Large intestine (tissue), 3 donors: Measurements from ENCODE around the gene GRM4. TPM values are rescaled to one million over a fixed set of nuclear protein-coding genes. Genes with fewer than 3 reads are reported as not detected.

Experiments used
- DNase-seq, 2 donors: peaks; one replicate each; pipeline versions ENCODE4 v3.0.0 to v3.0.0-alpha.2; 2013
- H3K27ac ChIP-seq: one replicate; pipeline ENCODE4 v1.5.1; 2013; ENCODE audit warnings: low read length
- H3K27me3 ChIP-seq: 2 replicates; pipeline ENCODE4 v1.6.1; 2013; ENCODE audit warnings: low read length; ENCODE audit not compliant: control insufficient read depth, insufficient read depth
- H3K36me3 ChIP-seq: 2 replicates; pipeline ENCODE4 v1.6.1; 2013; ENCODE audit warnings: low read length; ENCODE audit not compliant: control insufficient read depth, insufficient read depth
- H3K4me1 ChIP-seq: one replicate; pipeline ENCODE4 v1.6.1; 2013; ENCODE audit warnings: low read length; ENCODE audit not compliant: control insufficient read depth, insufficient read depth
- H3K4me3 ChIP-seq: one replicate; pipeline ENCODE4 v1.5.1; 2013; ENCODE audit warnings: low read length
- H3K9me3 ChIP-seq: one replicate; pipeline ENCODE4 v1.6.1; 2013; ENCODE audit warnings: mild to moderate bottlenecking, low read depth, low read length, moderate library complexity; ENCODE audit not compliant: control insufficient read depth
- WGBS: methylation state at CpG from one replicate; pipeline ENCODE4 v1.1.5; 2013; ENCODE audit warnings: low lambda C conversion rate; ENCODE audit not compliant: insufficient coverage; 5-methylcytosine and 5-hydroxymethylcytosine counted together
- polyA plus RNA-seq: library from polyadenylated mRNA; unstranded; fragments of 120-200 nt; gene quantifications from one replicate; pipeline ENCODE4 v1.2.1, GENCODE V29; 2013

GRM4 gene
- polyA plus RNA-seq, 1 donor, result 0.46 TPM

DNA sequence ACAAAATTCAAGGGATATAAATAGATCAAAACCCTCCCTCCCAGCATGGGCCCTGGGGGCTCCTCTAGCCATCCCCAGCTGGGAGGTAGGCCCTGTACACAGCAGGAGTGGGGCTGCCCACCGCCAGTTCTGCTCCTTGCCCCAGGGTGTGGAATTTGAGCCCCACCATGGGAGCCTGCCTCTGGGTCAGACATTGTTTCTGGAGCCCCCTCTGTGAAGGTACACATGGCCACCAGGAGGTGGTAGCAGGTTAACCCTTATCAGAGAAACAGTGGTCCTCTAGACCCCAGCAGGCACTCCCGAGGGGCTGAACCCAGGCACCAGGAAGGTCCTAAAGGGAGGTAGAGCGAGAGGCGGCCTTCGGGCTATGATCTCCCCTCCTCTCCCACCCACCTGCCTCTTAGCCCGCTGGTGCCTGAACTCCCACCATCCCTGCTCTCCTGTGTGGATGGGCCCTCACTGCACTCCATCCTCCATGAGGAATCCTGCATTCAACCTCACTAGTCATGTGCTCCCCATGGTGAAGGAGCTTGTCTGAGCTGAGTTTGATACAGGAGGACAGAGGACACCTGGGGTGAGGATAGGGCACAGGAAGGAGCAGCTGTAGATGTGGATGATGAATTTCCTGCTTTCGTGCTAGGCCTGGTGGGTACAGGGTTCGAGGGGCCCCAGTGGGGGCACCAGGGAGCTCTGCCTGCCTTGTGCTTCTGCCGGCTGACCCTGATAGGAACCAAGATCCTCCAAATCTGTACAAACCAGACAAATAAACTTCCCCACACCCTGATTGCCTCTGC, 114.9 kb downstream of the GRM4 start:
- DNase-seq, result no peak
- Histone ChIP-seq H3K4me1 (no peaks in the 10 kb centered on the region), H3K27me3 (no peaks in the 10 kb centered on the region), H3K9me3 (no peaks in the 10 kb centered on the region), H3K36me3 (no peaks in the 10 kb centered on the region), H3K27ac (no peak overlapping the region), H3K4me3 (no peak overlapping the region)
- WGBS, result no CpG with 5 or more reads among the region's 9 CpGs

DNA sequence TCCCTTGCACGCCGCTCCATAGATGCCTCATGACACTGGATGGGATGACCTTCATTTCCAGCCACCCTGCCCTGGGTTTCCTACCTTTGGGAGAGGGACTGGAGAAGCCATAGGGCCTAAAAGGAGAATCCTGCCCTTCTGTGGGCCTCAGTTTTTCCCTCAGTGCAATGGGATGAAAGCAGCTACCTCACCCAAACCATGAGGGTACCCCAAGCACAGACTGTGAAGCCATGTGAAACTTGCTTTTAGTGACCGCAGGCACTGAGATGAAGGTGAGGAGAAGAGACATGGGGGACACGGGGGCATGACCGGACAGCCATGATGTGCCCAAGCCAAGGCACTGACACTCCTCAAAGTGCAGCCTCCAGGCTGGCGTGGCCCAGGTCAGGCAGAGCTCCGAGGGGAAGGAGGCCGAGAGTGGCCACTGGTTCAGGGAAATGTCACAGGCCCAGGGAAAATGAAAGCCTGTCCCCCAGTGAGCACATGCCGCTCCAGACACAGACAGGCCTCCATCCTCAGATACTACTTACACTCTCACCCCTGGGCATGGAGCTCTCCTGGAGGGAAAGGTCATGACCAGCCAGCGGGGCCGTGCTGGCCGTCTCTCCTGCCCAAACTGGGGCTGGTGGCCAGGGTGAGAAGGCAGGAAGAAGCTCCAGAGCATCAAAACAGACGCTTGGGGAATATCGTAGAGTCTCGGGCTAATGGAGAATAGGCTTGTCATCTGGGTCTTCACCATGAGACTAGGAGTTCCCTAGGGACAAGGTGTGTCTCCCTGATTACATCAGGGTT, 116.2 kb downstream of the GRM4 start:
- no peaks in the 10 kb centered on the region for H3K27me3 ChIP-seq
- no peak for DNase-seq
- H3K4me3 ChIP-seq, result no peak overlapping the region
- no peaks in the 10 kb centered on the region for H3K4me1 ChIP-seq
- H3K27ac ChIP-seq, result no peak overlapping the region
- WGBS, result no CpG with 5 or more reads among the region's 15 CpGs
- H3K9me3 ChIP-seq, result no peaks in the 10 kb centered on the region
- no peaks in the 10 kb centered on the region for H3K36me3 ChIP-seq

DNA sequence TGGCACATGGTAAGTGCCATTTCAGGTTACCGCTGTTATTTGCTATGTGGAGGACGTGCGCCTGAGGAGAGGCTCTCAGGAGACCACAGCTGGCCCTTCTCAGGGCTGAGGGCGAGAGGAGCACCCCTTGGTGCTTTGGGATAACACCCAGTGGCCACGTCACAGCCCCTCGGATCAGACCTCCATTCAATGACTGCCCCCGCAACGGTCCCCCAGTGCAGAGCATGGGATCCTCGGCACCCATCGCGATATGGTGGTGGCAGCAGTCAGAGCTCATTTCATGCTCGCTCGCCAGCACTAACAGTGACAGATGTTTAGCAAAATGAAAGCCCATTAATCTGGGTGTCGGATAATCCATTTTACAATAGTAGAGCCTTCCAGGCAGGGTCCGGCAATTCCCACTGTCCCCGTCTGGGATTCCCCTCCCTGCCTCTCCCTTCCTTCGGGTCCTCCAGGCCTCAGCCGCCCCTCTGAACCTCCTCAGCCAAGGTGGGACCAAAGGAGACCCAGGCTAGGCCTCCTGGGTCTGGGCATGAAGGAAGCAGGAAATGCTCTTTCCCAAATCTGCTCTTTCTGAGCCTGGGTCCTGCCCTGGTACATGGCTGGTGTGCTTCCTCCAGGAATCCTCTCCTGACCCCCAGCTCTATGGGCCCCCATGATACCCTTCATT, 117.1 kb downstream of the GRM4 start:
- Histone ChIP-seq H3K4me3 (no peak overlapping the region), H3K9me3 (no peaks in the 10 kb centered on the region), H3K27me3 (no peaks in the 10 kb centered on the region), H3K27ac (no peak overlapping the region), H3K36me3 (no peaks in the 10 kb centered on the region), H3K4me1 (no peaks in the 10 kb centered on the region)
- no CpG with 5 or more reads among the region's 18 CpGs for WGBS
- no peak for DNase-seq

DNA sequence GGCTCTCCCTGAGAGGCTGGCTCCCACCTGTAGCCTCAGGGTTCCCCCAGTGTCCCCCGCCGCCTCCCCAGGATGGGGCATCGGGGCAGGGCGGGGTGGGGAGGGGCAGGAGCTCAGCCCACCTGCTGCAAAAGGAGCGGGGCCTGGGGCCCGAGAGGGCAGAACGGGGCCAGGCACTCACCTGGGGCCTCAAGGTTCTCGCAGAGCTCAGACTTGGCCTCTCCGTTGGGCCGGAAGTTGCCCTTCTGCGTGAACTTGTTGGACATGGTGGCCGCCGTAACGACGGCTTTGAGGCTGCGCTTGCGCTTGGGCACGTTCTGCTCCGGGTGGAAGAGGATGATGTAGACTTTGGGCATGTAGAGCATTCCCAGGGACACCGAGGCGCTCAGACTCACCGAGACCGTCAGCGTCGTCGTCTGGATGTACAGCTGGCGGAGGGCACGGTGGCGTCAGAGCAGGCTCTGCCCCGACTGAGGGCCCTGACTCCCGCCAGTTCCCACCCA, 117.9 kb downstream of the GRM4 start:
- Histone ChIP-seq H3K27ac (no peak overlapping the region), H3K9me3 (no peaks in the 10 kb centered on the region), H3K27me3 (peaks cover 3% of the 10 kb centered on the region), H3K36me3 (no peaks in the 10 kb centered on the region), H3K4me1 (no peaks in the 10 kb centered on the region), H3K4me3 (no peak overlapping the region)
- no CpG with 5 or more reads among the region's 31 CpGs for WGBS
- DNase-seq, result no peak

DNA sequence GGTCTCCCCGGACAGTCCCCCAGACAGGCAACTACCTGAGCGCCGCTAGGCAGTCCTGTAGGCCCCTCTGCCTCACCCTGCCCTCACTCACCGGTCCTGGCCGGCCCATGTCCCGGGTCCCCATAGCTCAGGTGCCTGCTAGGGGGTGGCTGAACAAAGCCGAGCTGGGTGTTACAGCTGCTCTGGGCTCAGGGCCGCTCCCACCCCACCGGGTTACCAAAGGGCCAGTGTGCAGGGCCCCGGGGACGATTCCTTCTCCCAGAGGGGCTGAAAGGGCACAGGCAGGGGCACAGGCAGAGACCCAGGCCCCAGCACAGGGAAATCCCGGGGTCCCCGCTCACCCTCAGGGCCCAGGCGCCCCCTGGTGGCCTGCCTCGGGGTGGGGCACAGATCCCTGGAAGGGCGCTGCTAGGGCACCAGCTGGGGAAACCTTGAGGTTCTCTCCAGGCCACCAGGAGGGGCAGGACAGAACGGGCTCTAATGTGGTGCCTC, 118.4 kb downstream of the GRM4 start:
- DNase-seq, result peak in 1 of 2 donors; percentile 16
- Histone ChIP-seq H3K36me3 (no peaks in the 10 kb centered on the region), H3K27me3 (peaks cover 5% of the 10 kb centered on the region), H3K4me1 (no peaks in the 10 kb centered on the region), H3K27ac (no peak overlapping the region), H3K9me3 (no peaks in the 10 kb centered on the region), H3K4me3 (no peak overlapping the region)
- WGBS, result no CpG with 5 or more reads among the region's 17 CpGs

GRCh38 chr6:34025861-34026260, 120.0 kb downstream of the GRM4 start:
- no peak overlapping the region for H3K4me3 ChIP-seq
- no CpG with 5 or more reads among the region's 8 CpGs for WGBS
- H3K36me3 ChIP-seq, result no peaks in the 10 kb centered on the region
- peaks cover 6% of the 10 kb centered on the region for H3K27me3 ChIP-seq
- no peaks in the 10 kb centered on the region for H3K9me3 ChIP-seq
- DNase-seq, result no peak
- H3K27ac ChIP-seq, result no peak overlapping the region
- H3K4me1 ChIP-seq, result no peaks in the 10 kb centered on the region

- DNase-seq, result no peak
- Histone ChIP-seq H3K4me1 (no peaks in the 10 kb centered on the region), H3K9me3 (no peaks in the 10 kb centered on the region), H3K27ac (no peak overlapping the region), H3K27me3 (peaks cover 6% of the 10 kb centered on the region), H3K4me3 (no peak overlapping the region), H3K36me3 (no peaks in the 10 kb centered on the region)
- no CpG with 5 or more reads among the region's 8 CpGs for WGBS
These were observed 120.6 kb downstream of the GRM4 start for GRCh38 chr6:34025112-34025807.

DNA sequence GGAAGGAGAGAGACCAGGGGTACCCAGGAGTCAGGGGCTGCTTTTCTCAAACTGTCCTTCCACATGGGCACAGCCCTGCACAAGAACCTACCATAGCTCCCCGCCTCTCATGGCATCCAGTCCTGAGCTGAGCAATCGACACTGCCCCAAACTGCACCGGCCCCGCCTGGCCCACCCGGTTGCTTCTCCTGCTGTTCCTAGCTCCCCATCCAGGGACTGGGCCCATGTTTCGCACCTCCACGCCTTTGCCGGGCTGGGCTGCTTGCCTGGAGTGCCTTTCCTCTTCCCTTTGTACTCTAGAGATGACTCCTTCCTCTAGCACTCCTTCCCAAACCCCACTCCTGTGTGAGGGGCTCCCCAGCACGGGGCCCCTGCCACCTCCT, 123.0 kb downstream of the GRM4 start:
- H3K27ac ChIP-seq, result no peak overlapping the region
- DNase-seq, result no peak
- no peaks in the 10 kb centered on the region for H3K9me3 ChIP-seq
- H3K27me3 ChIP-seq, result peaks cover 6% of the 10 kb centered on the region
- 100% methylated on average over 3 of the region's 9 CpGs for WGBS
- no peaks in the 10 kb centered on the region for H3K36me3 ChIP-seq
- no peak overlapping the region for H3K4me3 ChIP-seq
- no peaks in the 10 kb centered on the region for H3K4me1 ChIP-seq

DNA sequence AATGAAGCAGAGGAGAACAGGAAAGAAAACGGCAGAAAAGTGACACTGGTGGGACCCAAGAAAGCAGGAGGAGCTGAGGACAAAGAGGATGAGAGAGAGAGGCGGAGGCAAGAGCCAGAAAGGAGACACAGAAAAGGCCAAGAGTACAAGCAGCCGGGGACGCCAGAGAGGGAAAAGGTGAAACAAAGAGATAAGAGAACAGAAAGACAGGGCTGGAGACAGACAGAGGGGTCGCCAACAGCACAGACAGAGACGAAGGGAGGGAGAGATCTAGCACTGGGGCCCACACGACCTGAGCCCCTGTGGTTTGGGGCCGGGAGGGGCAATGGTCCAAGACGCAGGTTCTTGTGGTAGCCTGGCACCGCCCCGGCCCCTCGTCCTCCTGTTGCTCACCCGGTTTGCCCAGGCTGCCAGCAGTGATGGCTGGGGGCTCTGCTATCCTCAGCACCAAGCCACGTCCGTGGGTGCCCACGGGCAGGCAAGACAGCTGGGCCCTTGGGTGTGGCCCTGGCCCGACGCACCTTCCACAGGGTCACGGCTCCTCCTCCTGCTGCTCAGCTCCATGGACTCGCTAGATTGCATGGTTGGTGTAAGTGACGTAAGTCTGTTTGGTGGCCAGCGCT, 123.5 kb downstream of the GRM4 start:
- no peak for DNase-seq
- Histone ChIP-seq H3K9me3 (no peaks in the 10 kb centered on the region), H3K36me3 (no peaks in the 10 kb centered on the region), H3K4me1 (no peaks in the 10 kb centered on the region), H3K4me3 (no peak overlapping the region), H3K27ac (no peak overlapping the region), H3K27me3 (peaks cover 6% of the 10 kb centered on the region)
- 27% methylated on average over 4 of the region's 22 CpGs for WGBS
